Effector CD4-positive, alpha-beta T cell (primary cell): ENCODE measurements around the gene DIRAS2. TPM values are rescaled to one million over a fixed set of nuclear protein-coding genes. Genes with fewer than 3 reads are reported as not detected.
"Not testable (repeated sequence)": the region's sequence is repeated elsewhere in the genome, so short reads cannot be mapped to it uniquely, and the experiment has no call there.

ENCODE experiments used
- DNase-seq: peaks from one replicate; pipeline ENCODE4 v3.0.0-alpha.2; 2020
- total RNA-seq: gene quantifications from one replicate; lab custom pipeline; 2026; lab: John Stamatoyannopoulos, UW

DIRAS2 gene, protein sequence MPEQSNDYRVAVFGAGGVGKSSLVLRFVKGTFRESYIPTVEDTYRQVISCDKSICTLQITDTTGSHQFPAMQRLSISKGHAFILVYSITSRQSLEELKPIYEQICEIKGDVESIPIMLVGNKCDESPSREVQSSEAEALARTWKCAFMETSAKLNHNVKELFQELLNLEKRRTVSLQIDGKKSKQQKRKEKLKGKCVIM
- total RNA-seq: not detected

DNA sequence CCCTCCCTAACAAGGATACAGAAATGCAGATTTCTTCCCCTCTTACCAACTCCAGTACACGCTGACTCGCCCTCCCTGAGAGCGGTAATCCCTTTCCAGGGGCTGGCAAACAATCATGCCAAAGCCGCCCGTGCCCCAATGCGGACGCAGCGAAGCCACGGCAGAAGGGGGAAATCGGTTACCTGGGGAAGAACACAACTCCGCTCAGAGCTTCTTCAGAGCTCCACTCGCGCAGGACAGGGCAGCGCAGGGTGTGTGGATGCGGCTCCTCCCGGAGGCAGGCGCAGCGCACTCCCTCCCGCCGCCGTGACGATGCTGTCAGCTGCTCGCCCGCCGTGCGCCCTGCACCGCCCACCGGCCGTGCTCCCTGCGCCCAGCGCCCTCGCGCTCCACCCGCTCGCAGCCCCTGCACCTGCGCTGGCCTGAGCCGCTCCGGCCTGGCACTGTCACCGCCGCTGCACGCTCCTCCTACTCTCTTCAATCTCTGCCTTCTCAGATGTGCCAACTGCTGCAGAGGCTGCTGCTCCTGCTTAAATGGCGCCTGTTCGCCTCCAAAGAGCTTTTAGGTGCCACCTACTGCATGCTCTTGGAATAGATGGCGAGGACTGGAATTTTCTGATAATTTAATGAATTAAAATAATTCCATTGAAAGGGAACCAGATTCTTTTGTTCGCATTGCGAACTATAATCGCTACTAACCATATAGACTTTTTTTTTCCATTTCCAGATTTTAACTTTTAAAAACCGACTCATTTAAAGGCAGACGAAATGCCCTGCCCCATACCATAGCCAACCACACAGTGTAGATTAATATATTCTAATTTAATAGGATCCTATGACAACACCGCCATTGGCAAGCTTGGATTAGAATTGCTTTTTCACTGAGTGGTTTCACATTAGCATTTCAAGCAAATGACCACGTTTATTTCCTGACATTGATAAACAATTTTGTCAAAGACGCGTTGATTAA lies at the start of gene DIRAS2:
TSS of gene DIRAS2 (minus strand) at position 255 of the 970 bp plus-strand sequence. CDS start 28,997 bp downstream, outside the sequence.
- DNase-seq: no peak

DNA sequence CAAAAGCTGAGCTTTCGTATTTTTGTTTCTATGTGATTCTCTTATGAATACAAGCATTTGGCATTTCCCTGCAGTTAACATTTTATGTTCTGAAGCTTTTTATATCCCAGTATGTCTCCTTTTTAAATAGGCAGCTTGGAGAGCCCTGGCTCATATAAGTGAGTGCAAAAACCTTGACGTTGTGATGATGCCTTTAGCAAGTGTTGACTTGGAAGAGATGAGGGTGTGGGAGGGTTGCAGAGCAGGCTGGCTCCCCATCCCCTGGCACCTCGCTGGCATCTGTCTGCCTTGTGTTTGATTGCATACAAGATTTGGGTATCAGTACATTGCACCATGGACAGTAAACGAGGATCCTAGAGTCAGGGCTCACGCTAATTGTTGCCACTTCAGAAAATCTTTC lies 42.1 kb upstream of the DIRAS2 start:
- DNase-seq: no peak

DNA sequence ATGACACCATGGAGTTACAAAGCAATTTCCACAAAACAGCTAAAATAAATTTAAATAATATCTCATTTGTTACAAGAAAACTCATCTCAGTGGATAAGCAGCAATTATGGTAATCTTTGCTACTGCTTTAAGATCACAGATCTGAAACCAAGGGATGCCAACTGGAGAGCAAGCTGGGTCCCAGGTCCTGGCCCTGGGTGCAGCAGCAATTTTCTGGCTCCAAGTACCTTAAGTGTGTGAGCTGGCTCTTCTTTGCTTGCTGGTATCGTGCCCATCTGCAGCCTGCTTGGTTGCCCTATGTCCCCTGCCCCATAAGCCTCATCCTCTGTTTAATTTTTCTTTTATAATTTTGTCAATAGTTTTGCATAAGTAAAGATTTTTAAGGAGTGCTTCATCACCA lies 41.5 kb upstream of the DIRAS2 start:
- no peak for DNase-seq

DNA sequence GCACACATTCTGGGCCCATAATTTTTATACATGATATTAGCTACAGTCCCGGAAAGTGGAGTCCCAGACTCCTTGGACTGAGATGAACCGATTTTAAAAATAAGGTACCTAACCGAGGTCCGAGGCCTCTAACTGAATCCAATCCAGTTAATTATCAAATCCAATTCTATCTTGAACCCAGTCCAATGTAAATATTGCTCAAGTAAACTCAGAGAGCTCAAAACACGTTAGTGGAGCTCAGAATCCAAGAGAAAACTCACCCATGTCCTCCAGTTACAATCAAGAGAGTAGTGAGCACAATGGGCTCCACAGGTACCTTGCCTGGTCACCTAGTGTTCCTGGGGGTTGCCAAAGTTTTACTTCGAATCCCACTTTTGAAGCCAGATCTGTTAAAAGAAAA lies 37.9 kb upstream of the DIRAS2 start:
- no peak for DNase-seq

DNA sequence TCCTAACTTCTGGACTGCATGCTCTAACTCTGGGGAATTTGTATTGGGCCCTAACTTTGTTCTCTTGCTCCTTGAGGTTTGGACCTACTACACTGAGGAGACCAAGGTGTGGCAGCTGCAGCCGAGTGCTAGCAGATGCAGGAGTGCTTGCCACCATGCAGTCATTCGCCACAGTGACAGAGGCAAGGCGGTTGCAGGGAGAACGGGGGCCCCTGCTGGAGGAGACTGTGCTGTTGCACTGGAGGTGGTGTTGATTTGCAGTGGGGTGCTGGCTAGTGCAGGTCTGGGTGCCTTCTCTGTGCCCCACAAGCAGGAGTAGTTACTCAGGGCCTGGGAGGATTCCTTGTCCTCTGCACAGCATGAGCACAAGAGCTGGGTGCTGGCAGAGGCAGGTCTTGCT lies 22.4 kb upstream of the DIRAS2 start:
- DNase-seq: no peak

DNA sequence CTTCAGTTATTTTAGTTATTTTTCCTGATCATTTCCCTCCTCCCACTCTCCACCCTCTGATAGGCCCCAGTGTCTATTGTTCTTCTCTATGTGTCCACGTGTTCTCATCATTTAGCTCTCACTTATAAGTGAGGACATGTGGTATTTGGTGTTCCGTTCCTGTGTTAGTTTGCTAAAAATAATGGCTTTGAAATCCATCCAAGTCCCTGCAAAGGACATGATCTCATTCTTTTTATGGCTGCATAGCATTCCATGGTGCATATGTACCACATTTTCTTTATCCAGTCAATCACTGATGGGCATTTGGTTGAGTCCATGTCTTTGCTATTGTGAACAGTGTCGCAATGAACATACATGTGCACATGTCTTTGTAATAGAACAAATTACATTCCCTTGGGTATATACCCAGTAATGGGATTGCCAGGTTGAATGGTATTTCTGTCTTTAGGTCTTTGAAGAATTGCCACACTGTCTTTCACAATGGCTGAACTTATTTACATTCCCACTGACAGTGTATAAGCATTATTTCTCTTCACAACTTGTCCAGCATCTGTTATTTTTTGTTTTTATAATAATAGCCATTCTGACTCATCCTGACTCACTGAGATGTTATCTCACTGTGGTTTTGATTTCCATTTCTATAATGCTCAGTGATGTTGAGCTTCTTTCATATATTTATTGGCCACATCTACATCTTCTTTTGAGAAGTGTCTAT lies 17.2 kb upstream of the DIRAS2 start:
- no peak for DNase-seq

DNA sequence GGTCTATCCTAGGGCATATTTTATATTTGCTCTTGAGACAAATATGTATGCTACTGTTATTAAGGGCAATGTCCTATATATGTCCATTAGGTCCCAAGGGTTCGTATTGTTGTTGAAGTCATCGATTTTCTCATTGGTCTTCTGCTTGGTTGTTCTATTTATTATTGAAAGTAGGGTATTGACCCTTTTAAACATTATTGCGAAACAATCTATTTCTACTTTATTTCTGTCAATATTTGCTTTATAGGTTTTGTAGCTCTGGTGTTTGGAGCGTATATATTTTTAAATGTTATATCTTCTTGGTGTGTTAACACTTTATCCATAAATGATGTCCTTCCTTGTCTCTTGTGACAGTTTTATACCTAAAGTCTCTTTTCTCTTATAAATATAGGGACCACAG lies 16.2 kb upstream of the DIRAS2 start:
- no peak for DNase-seq

DNA sequence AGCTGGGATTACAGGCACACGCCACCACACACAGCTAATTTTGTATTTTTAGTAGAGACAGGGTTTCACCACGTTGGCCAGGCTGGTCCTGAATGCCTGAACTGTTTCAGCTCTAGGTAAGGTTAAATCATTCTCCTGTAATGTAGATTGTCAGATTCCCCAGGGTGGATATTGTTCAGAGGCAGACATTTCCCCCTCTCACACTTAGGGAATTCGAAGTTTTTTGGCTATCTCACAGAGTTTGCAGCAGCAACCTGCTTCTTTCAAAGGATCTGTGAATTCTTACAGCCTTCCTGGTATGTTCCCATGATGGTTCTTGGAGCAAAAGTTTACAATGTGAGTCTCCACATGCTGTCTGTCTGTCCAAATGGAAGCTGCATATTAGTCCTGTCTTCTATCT lies 15.6 kb upstream of the DIRAS2 start:
- no peak for DNase-seq

DNA sequence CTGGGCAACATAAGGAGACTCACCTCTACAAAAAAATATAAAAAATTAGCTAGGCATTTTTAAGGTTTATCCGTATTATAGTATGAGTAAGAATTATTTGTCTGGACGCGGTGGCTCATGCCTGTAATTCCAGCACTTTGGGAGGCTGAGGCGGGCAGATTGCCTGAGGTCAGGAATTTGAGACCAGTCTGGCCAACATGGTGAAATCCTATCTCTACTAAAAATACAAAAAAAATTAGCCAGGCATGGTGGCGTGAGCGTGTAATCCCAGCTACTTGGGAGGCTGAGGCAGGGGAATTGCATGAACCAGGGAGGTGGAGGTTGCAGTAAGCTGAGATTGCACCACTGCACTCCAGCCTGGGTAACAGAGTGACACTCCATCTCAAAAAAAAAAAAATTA lies 14.3 kb upstream of the DIRAS2 start:
- DNase-seq: not testable (repeated sequence)

DNA sequence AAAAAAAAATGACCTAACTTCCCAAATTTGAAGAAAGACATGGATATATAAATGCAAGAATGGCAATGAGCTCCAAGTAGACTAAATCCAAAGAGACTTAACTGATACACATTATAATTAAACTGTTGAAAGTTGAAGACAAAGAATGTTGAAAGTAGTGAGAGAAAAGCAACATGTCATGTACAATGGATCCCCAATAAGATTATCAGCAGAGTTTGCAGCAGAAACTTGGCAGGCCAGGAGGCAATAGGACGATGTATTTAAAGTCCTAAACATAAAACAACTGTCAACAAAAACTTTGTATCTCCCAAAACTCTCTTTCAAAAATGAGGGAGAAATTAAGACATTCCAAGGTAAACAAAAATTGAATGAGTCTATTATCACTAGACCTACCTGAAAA lies 8.6 kb upstream of the DIRAS2 start:
- no peak for DNase-seq

DNA sequence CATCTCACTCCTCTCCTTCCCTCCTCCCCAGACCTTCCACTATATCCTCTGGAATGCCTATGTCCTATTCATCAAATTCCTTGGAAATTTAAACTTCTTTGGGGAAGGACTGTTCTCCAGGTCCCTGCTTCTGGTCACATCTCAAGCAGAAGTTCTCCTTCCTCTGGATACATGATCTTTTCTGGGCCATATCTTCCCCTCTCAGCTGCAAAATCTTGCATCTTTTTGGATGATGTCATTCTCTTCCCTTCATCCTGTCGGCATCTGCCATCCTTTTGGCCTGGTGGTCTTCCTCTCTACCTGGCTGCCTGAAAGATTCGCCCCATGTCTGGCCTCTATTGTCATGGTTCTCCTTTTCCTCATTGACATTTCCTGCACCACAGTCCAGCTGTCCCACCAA lies 5.2 kb upstream of the DIRAS2 start:
- no peak for DNase-seq

DNA sequence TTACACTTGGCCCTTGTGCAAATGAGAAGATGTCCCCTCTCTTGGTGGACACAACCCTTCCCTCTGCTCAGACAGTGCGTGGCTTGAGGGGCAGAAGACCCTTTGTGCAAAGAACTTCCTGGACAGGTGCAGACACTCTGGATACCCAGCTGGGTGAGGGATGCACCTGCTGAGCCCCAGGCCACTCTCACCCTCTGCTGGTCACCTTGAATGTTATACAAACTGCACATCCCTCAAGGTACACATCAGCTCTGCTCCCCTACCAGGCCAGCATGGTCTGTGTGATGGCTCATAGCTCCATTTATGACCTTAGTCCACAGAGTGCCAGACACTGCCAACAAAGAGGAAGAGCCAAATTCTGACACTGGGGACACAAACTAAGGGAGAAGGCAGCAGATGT lies 3.1 kb upstream of the DIRAS2 start:
- DNase-seq: no peak

DNA sequence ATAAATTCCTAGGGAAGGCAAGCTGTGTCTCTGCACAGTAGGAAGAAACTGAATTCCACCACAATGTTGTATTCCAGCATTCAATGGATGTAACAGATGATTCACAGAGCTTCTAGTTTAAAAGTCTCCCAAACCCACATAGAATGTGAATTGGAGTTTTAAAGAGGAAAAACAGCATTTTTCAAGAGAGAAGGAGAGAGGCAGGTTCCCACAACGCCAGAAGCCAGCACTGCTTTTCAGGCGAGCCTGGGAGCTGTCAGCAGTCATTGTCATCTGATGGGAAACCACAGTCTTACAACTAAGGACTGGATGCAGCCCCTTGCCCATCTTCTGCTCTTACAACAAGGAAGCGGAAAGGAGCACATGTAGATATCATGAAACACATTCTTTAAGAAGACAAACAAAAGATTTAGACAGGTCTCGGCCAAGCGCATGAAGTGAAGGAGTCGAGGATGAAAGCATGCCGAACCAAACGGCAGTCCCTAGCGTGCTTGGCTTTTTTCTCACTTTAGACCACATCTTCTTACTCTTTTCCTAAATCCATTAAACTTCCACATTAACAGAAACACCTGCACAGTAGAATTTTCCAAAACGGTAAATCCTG lies 638 bp downstream of the DIRAS2 start:
- DNase-seq: no peak

DNA sequence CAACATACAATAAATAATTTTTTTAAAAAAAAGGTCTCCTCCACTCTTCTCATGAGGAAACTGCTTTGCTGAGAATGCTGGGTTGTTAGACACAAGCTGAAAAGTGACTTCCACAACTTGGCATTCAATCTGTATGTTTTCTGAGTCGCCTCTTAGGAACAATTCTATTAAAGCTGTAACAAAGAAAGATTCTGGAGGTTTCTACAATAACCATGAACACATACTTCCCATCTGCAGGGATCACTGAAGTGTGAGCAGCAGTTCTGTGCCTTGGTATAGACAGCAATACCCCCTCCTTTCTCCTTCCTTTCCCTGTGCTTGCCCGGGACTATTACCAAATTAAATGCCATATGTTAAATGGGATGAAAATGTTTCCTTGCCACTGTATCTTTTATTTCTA lies 1.5 kb downstream of the DIRAS2 start:
- DNase-seq: no peak

DNA sequence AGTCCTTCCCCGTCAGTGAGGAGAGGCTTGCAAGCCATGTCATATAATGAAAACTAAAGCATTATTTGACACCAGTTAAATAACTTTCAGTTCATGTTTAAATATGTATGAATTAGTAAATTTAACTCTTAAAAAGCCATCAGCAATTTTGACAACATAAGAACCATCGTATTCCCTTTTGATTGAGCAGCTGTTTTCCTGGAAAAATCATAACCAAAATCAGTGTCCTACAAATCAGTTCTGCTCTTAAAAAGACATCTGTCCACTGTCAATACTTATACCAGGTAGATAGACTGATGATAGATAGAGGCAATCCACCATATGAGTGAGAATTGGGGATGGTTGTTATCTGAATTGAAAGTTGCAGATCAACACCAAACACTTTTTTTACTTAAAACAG lies 2.3 kb downstream of the DIRAS2 start:
- DNase-seq: no peak

DNA sequence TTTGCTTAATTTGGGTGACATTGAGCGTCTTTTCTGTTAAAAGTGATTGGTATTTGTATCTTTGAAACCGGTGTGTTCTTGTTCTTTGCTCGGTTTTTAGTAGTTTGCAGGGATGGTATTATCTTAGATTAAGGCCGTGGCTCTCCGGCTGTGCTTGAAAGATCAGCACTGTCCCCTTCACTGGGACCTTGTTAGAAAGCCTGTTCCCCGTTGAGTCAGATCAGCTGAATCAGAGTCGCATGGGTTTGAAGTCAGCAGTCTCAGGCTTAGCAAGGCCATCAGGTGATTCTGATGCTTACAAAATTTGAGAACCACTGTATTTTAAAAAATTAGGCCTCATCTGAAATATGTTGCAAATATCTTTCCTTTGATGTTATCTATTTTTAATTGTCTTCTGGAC lies 5.0 kb downstream of the DIRAS2 start:
- DNase-seq: no peak

DNA sequence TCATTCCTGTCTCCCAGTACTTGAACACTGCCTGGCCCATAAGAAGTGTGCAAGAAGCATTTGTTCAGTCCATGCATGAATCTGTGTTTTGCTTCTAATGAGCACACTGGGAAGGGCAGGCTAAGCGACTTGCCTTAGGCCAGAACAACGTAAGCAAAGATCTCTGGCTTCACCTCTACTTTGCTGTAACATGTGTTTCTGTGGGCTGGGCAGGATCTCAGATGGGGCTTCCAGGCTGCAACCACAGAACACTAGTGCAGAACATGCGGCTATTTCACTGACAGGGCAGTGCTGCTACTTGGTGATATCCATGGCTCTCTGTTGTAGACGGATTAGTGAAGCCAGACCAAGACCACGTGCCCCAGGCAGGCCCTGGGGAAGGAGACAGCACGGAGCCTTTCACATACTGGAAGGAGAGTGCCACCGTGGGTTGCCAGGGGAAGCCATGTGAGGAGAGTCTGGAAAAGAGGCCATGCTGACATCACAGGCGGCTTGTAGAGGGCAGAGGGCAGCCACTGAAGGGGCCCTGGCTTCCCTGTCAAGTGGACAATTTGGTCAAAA lies 9.9 kb downstream of the DIRAS2 start:
- DNase-seq: no peak

DNA sequence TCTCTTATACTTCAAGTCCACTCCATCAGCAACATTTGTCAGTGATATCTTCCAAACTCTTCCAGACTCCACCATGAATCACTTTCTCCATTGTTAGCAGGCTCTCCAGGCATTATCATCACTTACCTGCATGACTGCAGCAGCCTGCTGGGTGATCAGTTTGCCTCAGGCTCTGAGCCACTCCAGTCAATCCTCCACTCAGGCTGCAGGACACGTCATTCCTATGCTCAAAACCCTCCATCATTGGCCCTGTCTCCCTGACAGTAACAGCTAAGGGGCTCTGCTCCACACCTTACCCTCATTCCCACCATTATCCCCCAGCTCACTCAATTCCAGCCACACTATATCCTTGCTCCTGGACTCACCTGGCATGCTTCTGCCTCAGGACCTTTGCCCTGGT lies 10.7 kb downstream of the DIRAS2 start:
- no peak for DNase-seq

DNA sequence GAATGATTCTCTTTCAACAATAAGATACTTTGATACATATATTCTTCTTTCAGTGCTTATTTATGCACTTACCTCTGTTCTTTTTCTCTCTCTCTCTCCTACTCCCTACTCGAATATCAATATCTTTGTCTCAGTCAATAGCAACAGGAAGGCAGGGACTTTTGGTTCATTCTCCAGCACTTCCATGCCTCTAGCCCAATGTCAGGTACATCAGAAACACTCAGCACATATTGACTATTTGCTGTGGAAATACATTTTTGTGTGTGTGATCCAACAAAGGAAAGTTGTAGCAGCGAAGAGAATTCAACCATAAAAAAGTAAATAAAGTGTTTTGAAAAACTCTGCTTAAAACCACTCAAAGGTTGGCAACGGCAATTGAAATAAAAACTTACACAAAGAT lies 12.6 kb downstream of the DIRAS2 start:
- DNase-seq: no peak

DNA sequence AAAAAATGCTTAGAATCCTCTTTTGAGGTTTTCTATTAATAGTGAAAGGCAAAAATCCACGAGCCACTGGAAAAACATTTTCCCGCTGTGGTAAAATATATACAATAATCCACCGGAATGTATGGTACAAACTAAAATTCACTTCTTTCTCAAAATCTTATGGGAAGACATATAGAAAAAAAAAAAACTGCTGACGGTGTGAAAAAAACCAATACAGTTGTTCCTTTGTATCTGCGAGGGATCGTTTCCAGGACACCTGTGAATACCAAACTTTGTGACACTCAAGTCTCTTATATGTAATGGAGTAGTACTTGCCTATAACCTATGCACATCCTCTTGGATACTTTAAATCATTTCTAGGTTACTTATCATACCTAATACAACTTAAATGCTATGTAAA lies 13.3 kb downstream of the DIRAS2 start:
- no peak for DNase-seq

DNA sequence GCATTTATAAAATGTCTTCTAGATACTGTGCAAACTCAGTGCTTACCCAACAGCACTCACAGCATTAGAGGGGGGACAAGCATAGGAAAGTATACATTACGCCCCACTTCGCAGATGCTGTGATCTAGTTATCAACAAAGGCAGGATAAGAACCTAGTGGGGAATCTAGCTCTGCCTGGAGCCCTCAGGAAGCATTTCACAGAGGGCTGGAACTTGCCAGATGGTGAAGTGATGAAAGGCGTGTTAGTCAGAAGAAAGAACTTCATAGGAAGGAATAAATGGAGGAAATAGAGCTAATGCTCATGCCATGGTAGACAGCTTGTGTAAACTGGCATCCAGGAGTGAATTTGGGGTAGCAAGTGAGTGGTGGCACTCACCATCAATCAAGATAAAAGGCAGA lies 25.8 kb downstream of the DIRAS2 start:
- no peak for DNase-seq

DNA sequence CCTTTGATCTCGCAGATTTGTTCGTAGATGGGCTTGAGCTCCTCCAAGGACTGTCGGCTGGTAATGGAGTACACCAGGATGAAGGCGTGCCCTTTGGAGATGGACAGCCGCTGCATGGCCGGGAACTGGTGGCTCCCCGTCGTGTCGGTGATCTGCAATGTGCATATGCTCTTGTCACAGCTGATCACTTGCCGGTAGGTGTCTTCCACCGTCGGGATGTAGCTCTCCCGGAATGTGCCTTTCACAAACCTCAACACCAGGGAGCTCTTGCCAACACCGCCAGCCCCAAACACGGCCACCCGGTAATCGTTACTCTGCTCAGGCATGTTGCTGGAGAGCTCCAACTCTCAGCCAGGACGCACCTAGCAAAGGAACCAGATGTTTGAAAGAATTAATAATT lies 29.1 kb downstream of the DIRAS2 start:
- DNase-seq: no peak

DNA sequence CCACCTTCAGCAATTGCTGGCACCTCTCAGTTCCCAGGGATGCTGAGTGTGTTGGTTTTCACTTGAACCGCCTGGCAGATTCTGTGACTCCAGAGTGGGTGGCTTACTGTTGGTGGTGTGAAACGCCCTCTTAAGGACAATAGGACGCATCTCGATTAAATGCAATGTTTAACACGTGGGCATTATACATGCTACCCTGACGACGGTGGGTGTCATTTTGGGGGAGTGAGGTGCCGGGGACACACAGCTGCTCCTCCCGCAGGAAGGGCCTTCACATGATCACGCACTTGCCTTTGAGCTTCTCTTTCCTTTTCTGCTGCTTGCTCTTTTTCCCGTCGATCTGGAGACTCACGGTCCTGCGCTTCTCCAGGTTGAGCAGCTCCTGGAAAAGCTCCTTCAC lies 29.7 kb downstream of the DIRAS2 start:
- DNase-seq: no peak
